Activated CD4-positive, alpha-beta T cell treated with anti-CD3 and anti-CD28 coated beads for 48 hours (primary cell): ENCODE results near the gene CHEK2.
"Not testable (repeated sequence)": the region's sequence is repeated elsewhere in the genome, so short reads cannot be mapped to it uniquely, and the experiment has no call there.

Experiments
- DNase-seq: peaks from one replicate; pipeline ENCODE4 v3.0.0-alpha.2; 2020

Gene CHEK2

GRCh38 chr22:28741785-28742561, at the start of gene CHEK2, which contains the start of gene HSCB:
TSS of gene CHEK2 (minus strand) at chr22:28741820. CDS start at chr22:28734721, 7,099 bp downstream.
TSS of gene HSCB (plus strand) at chr22:28742039. CDS start at chr22:28742096, 57 bp downstream.
- DNase-seq, result peak; percentile 98

- DNase-seq, result no peak
Observed at GRCh38 chr22:28791124-28791523, 49.5 kb upstream of the CHEK2 start.

GRCh38 chr22:28788601-28789000, 47.0 kb upstream of the CHEK2 start:
- DNase-seq, result no peak

GRCh38 chr22:28783786-28784671, 42.4 kb upstream of the CHEK2 start:
- no peak for DNase-seq

GRCh38 chr22:28780296-28780695, 38.7 kb upstream of the CHEK2 start:
- no peak for DNase-seq

GRCh38 chr22:28779833-28780232, 38.2 kb upstream of the CHEK2 start:
- no peak for DNase-seq

GRCh38 chr22:28774378-28774777, 32.8 kb upstream of the CHEK2 start:
- DNase-seq, result no peak

- DNase-seq, result no peak
Observed at GRCh38 chr22:28773461-28773867, 31.8 kb upstream of the CHEK2 start.

GRCh38 chr22:28772633-28773460, 31.2 kb upstream of the CHEK2 start, which contains the start of gene CCDC117:
TSS of gene CCDC117 (plus strand) at chr22:28772695. CDS start at chr22:28772850, 155 bp downstream.
- DNase-seq, result peak; percentile 96

GRCh38 chr22:28771195-28771791, 29.7 kb upstream of the CHEK2 start:
- no peak for DNase-seq

- DNase-seq, result no peak
Observed at GRCh38 chr22:28769394-28770085, 27.9 kb upstream of the CHEK2 start.

- no peak for DNase-seq
Observed at GRCh38 chr22:28768701-28769393, 27.2 kb upstream of the CHEK2 start.

GRCh38 chr22:28766628-28767027, 25.0 kb upstream of the CHEK2 start:
- DNase-seq, result no peak

- DNase-seq, result not testable (repeated sequence)
Observed at GRCh38 chr22:28762000-28762399, 20.4 kb upstream of the CHEK2 start.

GRCh38 chr22:28761449-28761755, 19.8 kb upstream of the CHEK2 start:
- DNase-seq, result no peak

GRCh38 chr22:28759861-28760560, 18.4 kb upstream of the CHEK2 start:
- DNase-seq, result no peak

- DNase-seq, result not testable (repeated sequence)
Observed at GRCh38 chr22:28754512-28754911, 12.9 kb upstream of the CHEK2 start.

- no peak for DNase-seq
Observed at GRCh38 chr22:28750471-28750881, 8.9 kb upstream of the CHEK2 start.

GRCh38 chr22:28743852-28744251, 2.2 kb upstream of the CHEK2 start:
- no peak for DNase-seq

GRCh38 chr22:28742562-28742962, 942 bp upstream of the CHEK2 start:
- DNase-seq, result no peak
